Measurements from ENCODE around the gene TMEM225. TPM values are rescaled to one million over a fixed set of nuclear protein-coding genes. Genes with fewer than 3 reads are reported as not detected.

TMEM225 gene
- total RNA-seq, 1 donor from 2014 or later = not detected

GRCh38 chr11:123856444-123856843 lies 29.0 kb downstream of the TMEM225 start:
- H3K4me3 ChIP-seq = no peak overlapping the region
- no peaks in the 10 kb centered on the region for H3K36me3 ChIP-seq
- H3K27ac ChIP-seq = no peak overlapping the region
- H3K9me3 ChIP-seq = no peaks in the 10 kb centered on the region
- no peak for DNase-seq
- no peaks in the 10 kb centered on the region for H3K27me3 ChIP-seq (ENCODE audit: low read depth)
- no peaks in the 10 kb centered on the region for H3K4me1 ChIP-seq
- TF ChIP-seq CTCF (IDR thresholded peaks at IDR 0.05) = no peak
- intact Hi-C loops (cut with DNase I) = no loop called here
- no peak for ATAC-seq

- Histone ChIP-seq H3K27ac (no peak overlapping the region), H3K4me3 (no peak overlapping the region), H3K27me3 (ENCODE audit: low read depth) (no peaks in the 10 kb centered on the region), H3K9me3 (no peaks in the 10 kb centered on the region), H3K4me1 (no peaks in the 10 kb centered on the region), H3K36me3 (no peaks in the 10 kb centered on the region)
- intact Hi-C loops (cut with DNase I) = no loop called here
- no peak for TF ChIP-seq CTCF (IDR thresholded peaks at IDR 0.05)
- no peak for ATAC-seq
- DNase-seq = no peak
These were observed 32.4 kb downstream of the TMEM225 start for GRCh38 chr11:123853038-123853437.

GRCh38 chr11:123852321-123852720 lies 33.1 kb downstream of the TMEM225 start:
- no peaks in the 10 kb centered on the region for H3K36me3 ChIP-seq
- intact Hi-C loops (cut with DNase I) = no loop called here
- DNase-seq (no peak), ATAC-seq (no peak)
- TF ChIP-seq CTCF (IDR thresholded peaks at IDR 0.05) = no peak
- H3K4me3 ChIP-seq = no peak overlapping the region
- no peaks in the 10 kb centered on the region for H3K27me3 ChIP-seq (ENCODE audit: low read depth)
- H3K9me3 ChIP-seq = no peaks in the 10 kb centered on the region
- no peaks in the 10 kb centered on the region for H3K4me1 ChIP-seq
- H3K27ac ChIP-seq = no peak overlapping the region

GRCh38 chr11:123851110-123851509 lies 34.4 kb downstream of the TMEM225 start:
- H3K9me3 ChIP-seq = no peaks in the 10 kb centered on the region
- ATAC-seq (peak in 1 of 2 donors; percentile 23), DNase-seq (no peak)
- H3K27me3 ChIP-seq (ENCODE audit: low read depth) = no peaks in the 10 kb centered on the region
- no peaks in the 10 kb centered on the region for H3K4me1 ChIP-seq
- no peaks in the 10 kb centered on the region for H3K36me3 ChIP-seq
- TF ChIP-seq CTCF (IDR thresholded peaks at IDR 0.05) = no peak
- no peak overlapping the region for H3K4me3 ChIP-seq
- intact Hi-C loops (cut with DNase I) = no loop called here
- H3K27ac ChIP-seq = no peak overlapping the region

- intact Hi-C loops (cut with DNase I) = no loop called here
- Histone ChIP-seq H3K4me3 (no peak overlapping the region), H3K27me3 (ENCODE audit: low read depth) (no peaks in the 10 kb centered on the region), H3K36me3 (no peaks in the 10 kb centered on the region), H3K4me1 (no peaks in the 10 kb centered on the region), H3K9me3 (no peaks in the 10 kb centered on the region), H3K27ac (no peak overlapping the region)
- DNase-seq (no peak), ATAC-seq (no peak)
- no peak for TF ChIP-seq CTCF (IDR thresholded peaks at IDR 0.05)
These were observed 44.3 kb downstream of the TMEM225 start for GRCh38 chr11:123841174-123841573.

GRCh38 chr11:123839131-123839530 lies 46.3 kb downstream of the TMEM225 start:
- no peaks in the 10 kb centered on the region for H3K27me3 ChIP-seq (ENCODE audit: low read depth)
- no peak for TF ChIP-seq CTCF (IDR thresholded peaks at IDR 0.05)
- no peaks in the 10 kb centered on the region for H3K9me3 ChIP-seq
- intact Hi-C loops (cut with DNase I) = no loop called here
- ATAC-seq = no peak
- H3K27ac ChIP-seq = no peak overlapping the region
- H3K4me3 ChIP-seq = no peak overlapping the region
- DNase-seq = no peak
- H3K4me1 ChIP-seq = no peaks in the 10 kb centered on the region
- H3K36me3 ChIP-seq = no peaks in the 10 kb centered on the region
